Measurements from ENCODE around the gene ELOVL1. TPM values are rescaled to one million over a fixed set of nuclear protein-coding genes. Genes with fewer than 3 reads are reported as not detected.

Gene ELOVL1
- total and polyA plus RNA-seq, 2 of the 13 experiments (the other 11 are each of a cell fraction or from before 2014, with no cell fraction given) = 55.2 to 77.4 TPM

DNA sequence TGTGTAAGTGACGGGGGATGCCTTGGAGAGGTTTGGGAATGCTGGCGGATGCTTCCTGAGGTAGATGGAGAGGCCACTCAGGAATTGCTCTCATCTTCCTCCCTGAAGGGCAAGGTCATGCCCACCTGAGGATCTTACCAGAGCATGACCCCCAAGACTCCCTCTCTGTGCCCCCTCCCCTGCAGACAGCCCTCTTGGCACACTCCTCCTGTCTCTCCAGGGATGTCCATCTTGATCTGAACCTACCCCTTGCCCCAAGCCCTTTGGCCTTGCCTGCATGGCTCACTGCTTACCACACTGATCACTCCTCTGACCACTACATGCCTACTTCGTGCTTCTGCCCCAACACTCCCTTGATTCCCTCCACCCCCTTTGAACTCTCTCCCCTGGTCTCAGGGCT lies 48.0 kb downstream of the ELOVL1 start:
- no peak for DNase-seq (ENCODE audit: low spot score)
- Histone ChIP-seq H2AFZ (ENCODE audit: low read length) (no peak overlapping the region), H4K20me1 (ENCODE audit: insufficient read depth, low read length) (no peaks in the 10 kb centered on the region), H3K36me3 (replicated peaks in 1 of 2; ENCODE audit: control insufficient read depth in 1 of 2, insufficient read depth in 2 of 2, low read length in 2 of 2) (no peaks in the 10 kb centered on the region), H3K27me3 (ENCODE audit: control insufficient read depth in 1 of 2, insufficient read depth in 2 of 2, low read length in 2 of 2) (peaks cover 6 to 29% of the 10 kb centered on the region in 2 experiments), H3K79me2 (ENCODE audit: insufficient read depth, low read length) (no peaks in the 10 kb centered on the region), H3K4me1 (ENCODE audit: insufficient read depth, low read length) (peaks cover 13% of the 10 kb centered on the region), H3K27ac (ENCODE audit: extremely low read length, insufficient read depth, low read length) (no peak overlapping the region), H3K9ac (ENCODE audit: insufficient read depth, low read depth, low read length) (no peak overlapping the region), H3K4me2 (ENCODE audit: low read depth, low read length) (no peak overlapping the region), H3K4me3 (replicated peaks in 1 of 3; ENCODE audit: insufficient read depth in 1 of 3, low read depth in 2 of 3, low read length in 3 of 3) (no peak overlapping the region), H3K9me3 (ENCODE audit: low read length) (no peaks in the 10 kb centered on the region)
- ChIA-PET POLR2A (no interaction called here), CTCF (ENCODE audit: low intra/inter-chr PET ratio, low total read pairs) (no interaction called here)
- in situ Hi-C loops (cut with HindIII; ENCODE audit: extremely low pct_ligation_motif_present, low pct_unique_long_range_greater_than_20kb) (no loop called here), intact Hi-C loops (cut with micrococcal nuclease; ENCODE audit: unreplicated experiment) (no loop called here)
- 95% methylated on average over 2 of the region's 3 CpGs for WGBS (ENCODE audit: low lambda C conversion rate)
- no peak for ATAC-seq
- FAIRE-seq = no peak
- BruUV-seq (replicated peaks) = no TSS peak
- TF ChIP-seq, protein P1, sequence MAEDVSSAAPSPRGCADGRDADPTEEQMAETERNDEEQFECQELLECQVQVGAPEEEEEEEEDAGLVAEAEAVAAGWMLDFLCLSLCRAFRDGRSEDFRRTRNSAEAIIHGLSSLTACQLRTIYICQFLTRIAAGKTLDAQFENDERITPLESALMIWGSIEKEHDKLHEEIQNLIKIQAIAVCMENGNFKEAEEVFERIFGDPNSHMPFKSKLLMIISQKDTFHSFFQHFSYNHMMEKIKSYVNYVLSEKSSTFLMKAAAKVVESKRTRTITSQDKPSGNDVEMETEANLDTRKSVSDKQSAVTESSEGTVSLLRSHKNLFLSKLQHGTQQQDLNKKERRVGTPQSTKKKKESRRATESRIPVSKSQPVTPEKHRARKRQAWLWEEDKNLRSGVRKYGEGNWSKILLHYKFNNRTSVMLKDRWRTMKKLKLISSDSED (CRISPR knock-in tag; IDR thresholded peaks at IDR 0.05) = no peak
- TF ChIP-seq RFX3 (CRISPR knock-in tag; IDR thresholded peaks at IDR 0.05) (no peak), ZMAT3 (CRISPR knock-in tag; conservative IDR thresholded peaks at IDR 0.05) (no peak), STAG1 (CRISPR knock-in tag; IDR thresholded peaks at IDR 0.05) (no peak), ZNF431 (CRISPR knock-in tag; IDR thresholded peaks at IDR 0.05; ENCODE audit: borderline replicate concordance, low read depth) (no peak), PRMT3 (CRISPR knock-in tag; IDR thresholded peaks at IDR 0.05; ENCODE audit: borderline replicate concordance, low read depth) (no peak), PHF5A (CRISPR knock-in tag; IDR thresholded peaks at IDR 0.05; ENCODE audit: low read depth, unreplicated experiment) (no peak), HMG20A (CRISPR knock-in tag; IDR thresholded peaks at IDR 0.05; ENCODE audit: borderline replicate concordance) (no peak), ZNF354B (CRISPR knock-in tag; IDR thresholded peaks at IDR 0.05) (no peak), ESRRA (CRISPR knock-in tag; IDR thresholded peaks at IDR 0.05; ENCODE audit: low read depth) (no peak)
- TF ChIP-seq, protein P2, sequence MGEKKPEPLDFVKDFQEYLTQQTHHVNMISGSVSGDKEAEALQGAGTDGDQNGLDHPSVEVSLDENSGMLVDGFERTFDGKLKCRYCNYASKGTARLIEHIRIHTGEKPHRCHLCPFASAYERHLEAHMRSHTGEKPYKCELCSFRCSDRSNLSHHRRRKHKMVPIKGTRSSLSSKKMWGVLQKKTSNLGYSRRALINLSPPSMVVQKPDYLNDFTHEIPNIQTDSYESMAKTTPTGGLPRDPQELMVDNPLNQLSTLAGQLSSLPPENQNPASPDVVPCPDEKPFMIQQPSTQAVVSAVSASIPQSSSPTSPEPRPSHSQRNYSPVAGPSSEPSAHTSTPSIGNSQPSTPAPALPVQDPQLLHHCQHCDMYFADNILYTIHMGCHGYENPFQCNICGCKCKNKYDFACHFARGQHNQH (CRISPR knock-in tag; IDR thresholded peaks at IDR 0.05) = no peak
- TF ChIP-seq, protein P3, sequence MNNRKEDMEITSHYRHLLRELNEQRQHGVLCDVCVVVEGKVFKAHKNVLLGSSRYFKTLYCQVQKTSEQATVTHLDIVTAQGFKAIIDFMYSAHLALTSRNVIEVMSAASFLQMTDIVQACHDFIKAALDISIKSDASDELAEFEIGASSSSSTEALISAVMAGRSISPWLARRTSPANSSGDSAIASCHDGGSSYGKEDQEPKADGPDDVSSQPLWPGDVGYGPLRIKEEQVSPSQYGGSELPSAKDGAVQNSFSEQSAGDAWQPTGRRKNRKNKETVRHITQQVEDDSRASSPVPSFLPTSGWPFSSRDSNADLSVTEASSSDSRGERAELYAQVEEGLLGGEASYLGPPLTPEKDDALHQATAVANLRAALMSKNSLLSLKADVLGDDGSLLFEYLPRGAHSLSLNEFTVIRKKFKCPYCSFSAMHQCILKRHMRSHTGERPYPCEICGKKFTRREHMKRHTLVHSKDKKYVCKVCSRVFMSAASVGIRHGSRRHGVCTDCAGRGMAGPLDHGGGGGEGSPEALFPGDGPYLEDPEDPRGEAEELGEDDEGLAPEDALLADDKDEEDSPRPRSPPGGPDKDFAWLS (CRISPR knock-in tag; IDR thresholded peaks at IDR 0.05; ENCODE audit: borderline replicate concordance) = no peak
- TF ChIP-seq, protein P4, sequence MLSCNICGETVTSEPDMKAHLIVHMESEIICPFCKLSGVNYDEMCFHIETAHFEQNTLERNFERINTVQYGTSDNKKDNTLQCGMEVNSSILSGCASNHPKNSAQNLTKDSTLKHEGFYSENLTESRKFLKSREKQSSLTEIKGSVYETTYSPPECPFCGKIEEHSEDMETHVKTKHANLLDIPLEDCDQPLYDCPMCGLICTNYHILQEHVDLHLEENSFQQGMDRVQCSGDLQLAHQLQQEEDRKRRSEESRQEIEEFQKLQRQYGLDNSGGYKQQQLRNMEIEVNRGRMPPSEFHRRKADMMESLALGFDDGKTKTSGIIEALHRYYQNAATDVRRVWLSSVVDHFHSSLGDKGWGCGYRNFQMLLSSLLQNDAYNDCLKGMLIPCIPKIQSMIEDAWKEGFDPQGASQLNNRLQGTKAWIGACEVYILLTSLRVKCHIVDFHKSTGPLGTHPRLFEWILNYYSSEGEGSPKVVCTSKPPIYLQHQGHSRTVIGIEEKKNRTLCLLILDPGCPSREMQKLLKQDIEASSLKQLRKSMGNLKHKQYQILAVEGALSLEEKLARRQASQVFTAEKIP (CRISPR knock-in tag; IDR thresholded peaks at IDR 0.05; ENCODE audit: borderline replicate concordance) = no peak
